GM12878 (cell line): Measurements from ENCODE around the gene SNAI3.

ENCODE experiments used
- ETV6 ChIP-seq, 2 experiments: fragments of 450-650 bp in 1 of 2; IDR thresholded peaks in 1 of 2; conservative IDR thresholded peaks in 1 of 2; 2 replicates each; pipeline ENCODE4 v1.6.1; 2014; ENCODE audit warnings: antibody characterized with exemption in 1 of 2, borderline replicate concordance in 1 of 2, low read depth in 1 of 2, mild to moderate bottlenecking in 1 of 2, moderate library complexity in 1 of 2
- POLR2A ChIP-seq: IDR thresholded peaks from 2 replicates; pipeline ENCODE4 v1.6.1; 2011; ENCODE audit warnings: low read depth, mild to moderate bottlenecking, low read length
- TCF3 ChIP-seq: IDR thresholded peaks from 2 replicates; pipeline ENCODE4 v1.6.1; 2012; ENCODE audit warnings: low read depth, mild to moderate bottlenecking, low read length, borderline replicate concordance; ENCODE audit not compliant: insufficient read depth
- TF ChIP-seq, protein P1 (sequence below), 3 experiments: IDR thresholded peaks in 2 of 3; conservative IDR thresholded peaks in 1 of 3; 2 replicates each; pipeline ENCODE4 v1.5.1; 2011; ENCODE audit warnings: low read depth in 3 of 3, low read length in 3 of 3, mild to moderate bottlenecking in 3 of 3, control low read depth in 2 of 3, moderate library complexity in 2 of 3, inconsistent platforms in 1 of 3, mixed read lengths in 1 of 3; ENCODE audit not compliant: control insufficient read depth in 2 of 3, insufficient read depth in 1 of 3; ENCODE audit errors: extremely low read depth in 1 of 3
- TF ChIP-seq, protein P2 (sequence below): IDR thresholded peaks from 2 replicates; pipeline ENCODE4 v1.6.1; 2012; ENCODE audit warnings: low read depth, low read length, improper control_type of control experiment

DNA sequence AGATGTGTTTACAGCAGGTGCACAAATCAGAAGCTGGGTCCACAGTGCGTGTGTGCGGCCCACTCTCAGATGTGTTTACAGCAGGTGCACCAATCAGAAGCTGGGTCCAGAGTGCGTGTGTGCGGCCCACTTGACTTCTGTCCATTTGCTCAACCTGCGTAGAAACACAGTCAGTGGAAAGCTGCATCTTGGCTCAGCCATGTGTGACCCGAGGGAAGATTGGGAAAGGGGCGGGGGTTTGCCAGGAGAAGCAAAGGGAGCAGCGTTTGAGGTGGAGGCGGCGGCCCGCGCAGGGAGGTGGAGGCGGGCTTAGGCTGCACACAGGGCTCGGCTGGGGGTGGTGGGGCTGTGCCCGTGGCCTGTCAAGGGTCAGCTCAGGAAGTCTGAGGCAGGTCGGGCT lies 24.2 kb upstream of the SNAI3 start:
- TF ChIP-seq ETV6 (conservative IDR thresholded peaks at IDR 0.05 in 1 of 2, IDR thresholded peaks at IDR 0.05 in 1 of 2; ENCODE audit: borderline replicate concordance in 1 of 2, low read depth in 1 of 2) (no peak), POLR2A (no peak), TCF3 (no peak)
- TF ChIP-seq, protein P1, sequence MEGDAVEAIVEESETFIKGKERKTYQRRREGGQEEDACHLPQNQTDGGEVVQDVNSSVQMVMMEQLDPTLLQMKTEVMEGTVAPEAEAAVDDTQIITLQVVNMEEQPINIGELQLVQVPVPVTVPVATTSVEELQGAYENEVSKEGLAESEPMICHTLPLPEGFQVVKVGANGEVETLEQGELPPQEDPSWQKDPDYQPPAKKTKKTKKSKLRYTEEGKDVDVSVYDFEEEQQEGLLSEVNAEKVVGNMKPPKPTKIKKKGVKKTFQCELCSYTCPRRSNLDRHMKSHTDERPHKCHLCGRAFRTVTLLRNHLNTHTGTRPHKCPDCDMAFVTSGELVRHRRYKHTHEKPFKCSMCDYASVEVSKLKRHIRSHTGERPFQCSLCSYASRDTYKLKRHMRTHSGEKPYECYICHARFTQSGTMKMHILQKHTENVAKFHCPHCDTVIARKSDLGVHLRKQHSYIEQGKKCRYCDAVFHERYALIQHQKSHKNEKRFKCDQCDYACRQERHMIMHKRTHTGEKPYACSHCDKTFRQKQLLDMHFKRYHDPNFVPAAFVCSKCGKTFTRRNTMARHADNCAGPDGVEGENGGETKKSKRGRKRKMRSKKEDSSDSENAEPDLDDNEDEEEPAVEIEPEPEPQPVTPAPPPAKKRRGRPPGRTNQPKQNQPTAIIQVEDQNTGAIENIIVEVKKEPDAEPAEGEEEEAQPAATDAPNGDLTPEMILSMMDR (IDR thresholded peaks at IDR 0.05 in 2 of 3, conservative IDR thresholded peaks at IDR 0.05 in 1 of 3; ENCODE audit: control insufficient read depth in 2 of 3, extremely low read depth in 1 of 3, insufficient read depth in 1 of 3, low read depth in 3 of 3, low read length in 3 of 3), result no peak
- TF ChIP-seq, protein P2, sequence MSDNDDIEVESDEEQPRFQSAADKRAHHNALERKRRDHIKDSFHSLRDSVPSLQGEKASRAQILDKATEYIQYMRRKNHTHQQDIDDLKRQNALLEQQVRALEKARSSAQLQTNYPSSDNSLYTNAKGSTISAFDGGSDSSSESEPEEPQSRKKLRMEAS, result no peak
